Mesenteric fat pad (tissue), 1 donor: ENCODE data around the gene RANBP9. TPM values are rescaled to one million over a fixed set of nuclear protein-coding genes. Genes with fewer than 3 reads are reported as not detected.

Source experiments
- DNase-seq: peaks from one replicate; pipeline ENCODE4 v3.0.0-alpha.2; 2020; ENCODE audit warnings: low spot score
- long read RNA-seq: library from polyadenylated mRNA; unstranded; transcript quantifications from one replicate; pipeline ENCODE4 v2.0.0, GENCODE V29; 2020
- total RNA-seq: library from RNA; stranded (reverse); fragmentation: NEBNext Ultra II Directional; extraction: Animal tissue kit (Norgen Biotek cat#: 25700); gene quantifications from one replicate; pipeline ENCODE4 v1.2.1, GENCODE V29; 2021
- donor health status: DM: yes; HTN: yes; CAD: no.

RANBP9 gene
- 42.2 TPM for total RNA-seq
- long read RNA-seq, transcript RANBP9-201 (14 exons, 3,113 nt), result major isoform, 7 of 18 reads
- long read RNA-seq, partial matches to known transcripts, result 6 of 18 reads
- long read RNA-seq, other reads (novel, unspliced or antisense), result 5 of 18 reads

DNA sequence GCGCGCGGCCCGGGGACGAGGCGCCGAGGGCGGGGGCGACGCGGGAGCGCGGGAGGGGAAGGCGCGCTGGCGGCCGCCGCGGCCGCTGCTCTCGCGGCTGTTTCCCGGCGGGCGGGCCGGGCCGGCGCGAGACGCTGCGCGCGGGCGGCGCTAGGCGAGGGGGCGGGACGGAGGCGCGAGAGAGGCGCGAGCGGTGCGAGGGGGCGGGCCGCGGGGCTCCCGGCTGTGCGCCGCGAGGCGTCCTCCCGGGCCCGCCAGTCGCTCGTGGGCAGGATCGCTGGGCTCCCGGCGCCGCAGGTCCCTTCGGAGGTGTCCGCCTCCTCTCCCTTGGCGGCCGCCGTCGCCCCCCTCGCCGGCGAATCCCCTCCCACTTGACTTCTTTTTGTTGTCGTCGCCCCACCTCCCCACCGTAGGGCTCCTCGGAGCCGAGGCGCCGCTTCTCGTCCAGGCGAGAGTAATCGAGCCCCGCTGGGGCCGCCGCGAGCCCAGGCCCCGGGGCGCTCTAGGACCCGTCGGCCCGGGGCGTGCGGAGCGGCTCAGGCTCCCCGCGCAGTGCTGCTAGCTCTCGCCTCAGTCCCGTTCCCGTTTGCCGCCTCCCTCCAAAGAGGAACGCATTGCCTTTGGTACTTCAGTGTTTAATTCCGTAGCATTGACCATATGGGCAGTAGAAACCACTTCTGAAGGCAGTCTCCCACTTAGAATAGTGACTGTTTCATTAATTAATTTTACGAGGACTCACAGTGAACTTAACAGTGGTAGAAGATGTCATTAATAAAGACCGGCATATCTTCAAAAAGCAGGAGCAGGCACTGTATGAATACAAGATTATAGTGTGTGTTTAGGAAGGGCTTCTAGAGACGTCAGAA lies at the start of gene RANBP9:
Gene RANBP9, minus strand, starts transcription at position 103 of the 866 bp plus-strand sequence. CDS start 330 bp downstream, outside the sequence.
- peak; percentile 95 for DNase-seq

DNA sequence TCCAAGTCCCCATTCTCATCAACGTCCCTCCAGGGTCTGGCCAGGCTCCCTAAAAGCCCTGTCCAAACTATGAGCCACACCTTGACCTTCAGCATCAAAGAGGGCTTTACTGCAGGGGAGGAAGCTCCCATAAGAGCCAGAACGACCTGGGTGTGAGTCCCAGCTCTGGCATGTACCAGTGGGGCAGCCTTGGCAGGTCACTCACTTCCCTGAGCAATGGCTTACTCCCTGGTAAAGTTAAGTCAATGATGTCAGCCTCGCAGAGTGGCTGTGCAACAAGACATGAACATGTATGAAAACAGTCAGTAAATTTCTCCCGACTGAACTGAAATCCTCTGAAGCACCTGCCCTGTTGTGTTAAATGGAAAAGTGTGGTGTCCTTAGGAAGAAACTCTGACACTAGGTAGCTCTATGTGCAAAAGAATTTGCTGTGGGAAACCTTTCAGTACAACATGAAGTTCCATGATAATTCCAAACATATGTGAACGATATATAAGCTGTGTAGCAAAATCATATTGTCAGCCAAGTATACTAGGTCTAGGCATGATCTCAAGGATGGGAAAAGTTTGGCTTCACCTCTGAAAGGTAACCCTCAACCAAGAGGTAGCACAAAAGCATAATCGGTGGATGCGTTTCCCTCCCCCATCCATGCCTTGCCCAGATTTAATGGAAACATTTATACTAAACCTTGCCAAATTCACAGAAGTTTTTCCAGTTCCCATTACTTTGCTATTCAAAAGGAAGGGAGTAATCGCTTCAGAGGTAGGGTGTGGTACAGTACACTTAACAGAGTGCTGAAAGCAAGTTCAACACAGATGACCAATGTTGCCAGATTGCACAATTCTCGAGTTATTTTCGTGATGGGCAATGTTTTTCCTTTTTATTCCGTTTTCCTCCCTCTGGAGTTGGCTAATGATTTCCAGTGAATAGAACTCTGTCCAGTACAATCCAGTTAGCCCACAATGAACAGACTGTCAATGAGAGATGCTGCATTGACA lies 49.0 kb upstream of the RANBP9 start:
- DNase-seq, result no peak

DNA sequence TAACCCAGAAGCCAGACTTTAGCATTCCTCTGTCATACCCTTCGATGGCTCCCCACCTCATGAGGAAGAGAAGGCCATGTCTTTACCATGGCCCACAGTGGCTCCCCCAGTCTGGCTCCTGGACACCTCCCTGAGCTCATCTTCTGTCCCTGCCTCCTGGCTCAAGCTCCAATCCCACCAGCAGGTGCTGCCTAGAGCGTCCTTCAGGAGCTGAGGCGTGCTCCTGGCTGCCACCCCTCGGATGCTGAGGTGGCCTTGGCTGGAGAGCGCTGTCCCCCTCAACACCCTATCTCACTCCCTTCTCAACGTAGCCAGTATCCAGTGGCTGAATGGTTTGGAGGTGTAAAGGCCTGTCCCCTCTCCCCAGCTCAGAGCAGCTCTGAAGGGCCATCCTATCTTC lies 47.4 kb upstream of the RANBP9 start:
- no peak for DNase-seq

DNA sequence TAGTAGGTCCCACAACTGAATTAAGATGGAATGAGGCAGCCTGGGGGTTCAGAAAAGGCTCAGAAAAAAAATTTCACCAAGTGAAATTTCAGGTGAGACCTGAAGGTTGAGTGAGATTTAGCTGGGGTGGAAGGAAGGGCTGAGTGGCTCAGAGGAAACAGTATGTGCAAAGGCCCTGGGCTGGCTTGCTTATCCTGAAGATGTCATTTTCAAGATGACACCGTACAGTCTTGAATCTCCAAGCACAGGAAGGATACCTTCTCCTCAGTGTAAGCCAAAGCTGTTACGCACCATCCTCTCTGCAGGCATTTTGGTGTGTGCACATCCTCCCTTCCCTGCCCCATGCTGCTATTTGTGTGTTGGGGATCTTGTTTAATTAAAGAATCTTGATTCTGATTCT lies 43.0 kb upstream of the RANBP9 start:
- DNase-seq, result no peak

DNA sequence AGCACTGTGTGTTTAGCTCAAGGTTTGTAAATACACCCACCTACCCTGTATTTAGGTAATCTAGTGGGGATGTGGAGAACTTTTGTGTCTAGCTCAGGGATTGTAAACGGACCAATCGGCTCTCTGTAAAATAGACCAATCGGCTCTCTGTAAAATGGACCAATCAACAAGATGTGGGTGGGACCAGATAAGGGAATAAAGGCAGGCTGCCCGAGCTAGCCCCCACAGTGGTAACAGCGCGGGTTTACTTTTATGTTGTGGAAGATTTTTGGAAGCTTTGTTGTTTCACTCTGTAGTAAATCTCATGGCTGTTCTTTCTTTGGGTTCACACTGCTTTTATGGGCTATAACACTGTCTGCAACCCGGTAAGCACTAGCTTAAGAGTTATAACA lies 32.1 kb upstream of the RANBP9 start:
- no peak for DNase-seq

DNA sequence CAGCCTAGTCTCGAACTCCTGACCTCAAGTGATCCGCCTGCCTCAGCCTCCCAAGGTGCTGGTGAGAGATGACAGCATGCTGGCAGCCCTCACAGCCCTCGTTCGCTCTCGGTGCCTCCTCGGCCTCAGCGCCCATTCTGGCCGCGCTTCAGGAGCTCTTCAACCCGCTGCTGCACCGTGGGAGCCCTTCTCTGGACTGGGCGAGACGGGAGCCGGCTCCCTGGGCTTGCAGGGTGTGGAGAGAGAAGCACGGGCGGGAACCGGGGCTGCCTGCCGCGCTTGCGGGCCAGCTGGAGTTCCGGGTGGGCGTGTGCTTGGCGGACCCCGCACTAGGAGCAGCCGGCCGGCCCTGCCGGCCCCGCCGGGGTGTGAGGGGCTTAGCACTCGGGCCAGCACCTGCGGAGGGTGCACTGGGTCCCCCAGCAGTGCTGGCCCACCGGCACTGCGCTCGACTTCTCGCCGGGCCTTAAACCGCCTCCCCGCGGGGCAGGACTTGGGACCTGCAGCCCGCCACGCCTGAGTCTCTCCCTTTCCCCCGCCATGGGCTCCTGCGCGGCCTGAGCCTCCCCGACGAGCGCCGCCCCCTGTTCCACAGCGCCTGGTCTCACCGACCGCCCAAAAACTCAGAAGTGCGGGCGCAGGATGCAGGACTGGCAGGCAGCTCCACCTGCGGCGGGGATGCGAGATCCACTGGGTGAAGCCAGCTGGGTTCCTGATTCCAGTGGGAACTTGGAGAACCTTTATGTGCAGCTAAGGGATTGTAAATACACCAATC lies 31.5 kb upstream of the RANBP9 start:
- no peak for DNase-seq

DNA sequence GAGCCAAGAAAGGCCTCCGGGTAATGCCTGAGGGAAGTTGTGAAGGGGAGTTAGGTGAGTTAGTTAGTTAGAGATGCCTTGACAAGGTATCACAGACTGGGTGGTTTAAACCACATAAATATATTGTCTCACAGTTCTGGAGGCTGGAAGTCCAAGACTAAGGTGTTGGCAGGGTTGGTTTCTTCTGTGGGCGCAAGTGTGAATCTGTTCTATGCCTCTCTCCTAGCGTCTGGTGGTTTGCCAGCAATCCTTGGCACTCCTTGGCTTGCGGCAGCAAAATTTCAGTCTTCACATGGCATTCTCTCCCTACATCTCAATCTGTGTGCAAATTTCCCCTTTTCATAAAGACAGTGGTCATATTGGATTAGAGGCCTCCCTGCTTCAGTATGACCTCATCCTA lies 29.7 kb upstream of the RANBP9 start:
- no peak for DNase-seq

DNA sequence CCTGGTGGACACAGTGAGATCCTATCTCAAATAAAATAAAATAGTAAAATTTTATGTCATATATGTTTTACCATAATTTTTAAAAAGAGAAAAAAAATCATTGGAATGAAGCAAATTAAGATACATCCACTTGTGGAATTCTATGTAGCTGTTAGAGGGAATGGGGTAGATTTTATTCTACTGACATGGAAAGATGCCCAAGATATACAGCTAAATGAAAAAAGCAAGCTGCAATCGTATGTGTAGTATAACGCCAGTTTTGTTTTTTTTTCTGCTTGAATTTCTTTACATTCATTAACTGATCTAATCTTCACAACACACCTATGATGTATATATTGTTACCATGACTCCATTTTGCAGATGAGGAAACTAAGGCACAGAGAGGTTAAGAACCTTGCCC lies 23.4 kb upstream of the RANBP9 start:
- no peak for DNase-seq

DNA sequence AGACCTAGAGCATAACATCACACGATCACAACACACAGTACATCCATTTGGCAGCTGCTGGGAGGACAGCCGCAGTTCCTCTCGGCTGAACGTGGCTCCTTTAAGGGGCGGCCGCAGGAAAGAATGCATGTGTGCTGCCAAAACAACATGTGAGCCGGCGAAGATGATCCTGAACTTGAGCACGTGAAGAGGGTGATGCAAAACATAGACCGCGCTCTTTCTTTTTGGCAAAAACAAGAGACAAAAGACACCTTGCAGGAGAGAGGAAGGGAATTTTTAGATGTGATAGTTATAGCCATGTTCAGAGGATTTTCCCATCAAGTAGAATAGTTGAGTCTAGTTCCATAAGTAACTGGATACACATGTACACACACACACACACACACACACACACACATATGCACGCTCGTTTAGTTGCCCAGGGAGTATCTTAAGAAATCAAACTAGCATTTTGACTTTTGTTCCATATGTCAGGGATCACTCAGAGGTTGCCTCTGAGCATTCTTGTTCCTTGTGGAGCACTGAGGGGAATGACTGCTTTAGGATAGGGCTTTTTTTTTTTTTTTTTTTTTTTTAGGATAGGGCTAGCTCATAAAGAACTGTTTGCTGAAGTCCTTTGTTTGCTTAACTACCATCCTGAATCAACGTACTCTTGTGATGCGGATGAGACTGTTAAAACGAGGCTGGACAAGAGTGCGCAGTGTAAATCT lies 21.7 kb upstream of the RANBP9 start:
- no peak for DNase-seq

DNA sequence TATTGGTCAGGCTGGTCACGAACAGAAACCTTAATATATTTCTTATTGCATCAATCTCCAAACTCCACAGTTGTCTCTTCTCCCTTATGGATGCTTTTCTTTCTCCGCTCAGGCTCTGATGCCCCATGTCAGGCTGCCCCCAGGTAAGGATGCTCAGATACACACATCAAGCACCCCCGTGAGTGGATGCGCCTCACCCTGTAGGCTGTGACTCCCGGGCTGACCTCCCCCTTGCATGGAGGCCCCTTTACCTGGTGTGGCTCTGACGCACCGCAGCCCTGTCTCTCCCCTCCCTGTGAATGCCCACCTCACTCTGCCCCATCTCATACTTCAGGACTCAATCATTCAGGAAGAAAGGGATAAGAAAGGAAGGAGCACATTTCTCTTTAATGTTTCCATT lies 19.1 kb upstream of the RANBP9 start:
- no peak for DNase-seq

DNA sequence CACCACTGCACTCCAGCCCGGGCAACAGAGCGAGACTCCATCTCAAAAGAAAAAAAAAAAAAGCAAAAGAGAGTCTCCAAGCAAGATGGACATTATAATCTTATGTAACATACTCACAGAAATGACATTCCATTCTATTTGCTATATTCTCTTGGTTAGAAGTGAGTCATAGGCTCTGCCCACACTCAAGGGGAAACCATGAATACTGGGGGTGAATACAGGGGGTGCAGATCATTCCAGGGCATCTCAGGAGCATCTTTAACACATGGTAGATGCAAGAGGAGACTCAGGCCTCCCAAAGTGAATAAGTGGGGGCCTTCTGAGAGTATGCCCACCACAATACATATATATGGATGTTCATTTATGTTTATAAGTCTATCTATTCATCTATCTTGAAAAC lies 18.3 kb upstream of the RANBP9 start:
- DNase-seq, result no peak

DNA sequence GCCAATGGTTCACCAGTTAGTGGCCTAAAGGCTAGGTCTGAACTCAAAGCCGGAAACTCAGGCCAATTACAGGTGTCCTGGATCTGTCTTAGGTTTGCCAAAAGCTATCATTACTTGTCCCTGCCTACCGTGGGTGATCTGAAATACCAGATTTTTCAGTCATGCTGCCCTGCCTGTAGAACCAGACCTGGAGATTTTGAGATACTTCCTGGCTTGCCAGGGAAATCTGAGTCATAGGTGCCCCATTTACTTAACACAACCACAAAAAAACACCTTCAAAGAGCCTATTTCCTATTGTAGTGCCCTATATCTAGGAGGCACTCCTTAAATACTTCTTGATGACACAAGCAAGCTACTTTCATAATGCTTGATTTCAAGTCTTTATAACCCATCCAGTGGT lies 13.9 kb upstream of the RANBP9 start:
- no peak for DNase-seq

DNA sequence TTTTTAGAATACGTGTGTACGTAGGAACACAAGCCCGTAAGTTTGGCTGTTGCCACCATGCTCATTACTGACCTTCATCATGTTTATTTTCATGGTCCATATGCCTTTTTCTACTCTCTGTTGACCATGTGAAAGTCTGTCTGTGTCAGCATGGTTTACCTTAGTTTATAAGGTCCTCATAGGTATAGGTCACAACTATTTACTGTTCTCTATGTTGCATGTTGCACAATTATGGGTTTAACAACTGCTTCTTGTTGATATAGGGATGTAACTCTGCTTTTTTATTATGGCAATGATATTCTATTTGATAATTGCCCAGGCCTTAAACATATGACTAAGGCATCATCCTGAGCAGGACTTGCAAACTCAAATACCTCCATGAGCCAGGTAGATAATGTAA lies 13.4 kb upstream of the RANBP9 start:
- DNase-seq, result no peak

DNA sequence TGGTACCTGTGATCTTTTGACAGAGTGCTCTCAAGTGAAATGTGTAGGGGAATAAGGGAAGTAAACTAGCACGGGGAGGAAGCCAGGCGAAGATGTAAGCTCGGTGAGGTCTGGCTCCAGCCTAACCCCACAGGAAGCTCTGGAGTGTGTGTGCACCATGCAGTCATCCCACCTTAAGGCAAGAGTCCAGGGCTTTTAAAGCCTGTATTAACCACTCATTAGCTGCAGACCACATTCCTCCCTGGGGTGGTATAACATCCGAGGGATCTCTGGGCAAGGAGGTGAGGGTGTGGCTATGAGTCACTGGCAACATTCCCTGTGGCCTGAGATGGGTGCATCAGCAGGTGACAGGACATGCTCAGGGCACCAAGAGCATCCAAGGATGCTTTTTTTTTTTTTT lies 12.5 kb upstream of the RANBP9 start:
- no peak for DNase-seq

DNA sequence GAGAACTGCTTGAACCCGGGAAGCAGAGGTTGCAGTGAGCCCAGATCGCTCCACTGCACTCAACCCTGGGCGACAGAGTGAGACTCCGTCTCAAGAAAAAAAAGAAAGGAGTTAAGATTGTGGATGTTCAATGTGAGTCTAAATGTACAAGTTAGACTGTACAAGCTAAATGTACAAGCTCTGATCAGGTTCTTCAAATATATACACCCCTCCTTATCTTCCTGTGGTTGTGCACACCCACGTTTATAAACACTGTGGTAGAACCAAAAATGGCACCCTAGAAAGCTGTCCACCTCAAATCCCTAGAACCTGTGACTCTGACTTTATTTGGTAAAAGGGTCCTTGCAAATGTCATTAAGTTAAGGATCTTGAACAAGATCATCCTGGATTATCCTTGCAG lies 11.2 kb upstream of the RANBP9 start:
- no peak for DNase-seq

DNA sequence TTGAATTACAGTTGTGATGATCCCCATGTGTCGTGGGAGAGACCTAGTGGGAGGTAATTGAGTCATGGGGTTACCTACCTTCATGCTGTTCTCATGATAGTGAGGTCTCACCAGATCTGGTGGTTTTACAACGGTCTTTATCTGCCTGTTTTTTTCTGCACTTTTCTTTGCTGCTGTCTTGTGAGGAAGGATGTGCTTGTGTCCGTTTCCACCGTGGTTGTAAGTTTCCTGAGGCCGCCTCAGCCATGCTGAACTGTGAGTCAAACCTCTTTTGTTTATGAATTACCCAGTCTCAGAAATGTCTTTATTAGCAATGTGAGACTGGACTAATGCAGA lies 6.5 kb upstream of the RANBP9 start:
- no peak for DNase-seq

DNA sequence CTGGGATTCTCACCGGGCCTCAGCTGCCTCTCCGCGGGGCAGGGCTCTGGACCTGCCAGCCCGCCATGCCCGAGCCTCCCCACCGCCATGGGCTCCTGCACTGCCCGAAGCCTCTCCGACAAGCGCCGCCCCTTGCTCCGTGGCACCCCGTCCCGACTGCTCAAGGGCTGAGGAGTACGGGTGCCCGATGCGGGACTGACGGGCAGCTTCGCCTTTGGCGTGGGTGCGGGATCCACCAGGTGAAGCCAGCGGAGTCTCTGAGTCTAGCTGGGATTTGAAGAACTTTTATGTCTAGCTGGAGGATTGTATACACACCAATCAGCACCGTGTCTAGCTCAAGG lies 5.3 kb upstream of the RANBP9 start:
- DNase-seq, result no peak

DNA sequence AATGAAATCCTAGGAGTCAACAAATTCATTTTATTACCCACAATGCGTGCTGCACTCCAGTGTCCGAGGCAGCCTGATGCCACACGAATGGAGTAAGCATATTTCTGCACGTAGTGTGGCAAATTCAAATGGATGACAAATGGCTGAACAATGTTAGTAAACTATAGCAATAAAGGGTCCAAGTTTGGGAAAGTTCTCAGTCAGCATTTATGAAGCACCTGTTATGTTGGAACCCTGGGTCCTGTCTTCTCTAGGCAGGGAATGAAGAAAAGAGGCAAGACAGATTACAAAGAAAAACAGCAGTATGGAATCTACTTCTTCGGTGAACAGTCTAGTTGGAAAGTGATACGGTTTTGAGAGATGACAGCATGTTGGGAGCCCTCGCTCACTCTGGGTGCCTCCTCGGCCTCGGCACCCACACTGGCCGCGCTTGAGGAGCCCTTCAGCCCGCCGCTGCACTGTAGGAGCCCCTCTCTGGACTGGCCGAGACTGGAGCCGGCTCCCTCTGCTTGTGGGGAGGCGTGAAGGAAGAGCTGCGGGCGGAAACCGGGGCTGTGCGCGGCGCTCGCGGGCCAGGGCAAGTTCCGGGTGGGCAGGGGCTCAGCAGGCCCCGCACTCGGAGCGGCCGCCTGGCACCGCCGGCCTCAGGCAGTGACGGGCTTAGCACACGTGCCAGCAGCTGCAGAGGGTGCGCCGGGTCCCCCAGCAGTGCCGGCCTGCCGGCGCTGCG lies 4.8 kb upstream of the RANBP9 start:
- no peak for DNase-seq

DNA sequence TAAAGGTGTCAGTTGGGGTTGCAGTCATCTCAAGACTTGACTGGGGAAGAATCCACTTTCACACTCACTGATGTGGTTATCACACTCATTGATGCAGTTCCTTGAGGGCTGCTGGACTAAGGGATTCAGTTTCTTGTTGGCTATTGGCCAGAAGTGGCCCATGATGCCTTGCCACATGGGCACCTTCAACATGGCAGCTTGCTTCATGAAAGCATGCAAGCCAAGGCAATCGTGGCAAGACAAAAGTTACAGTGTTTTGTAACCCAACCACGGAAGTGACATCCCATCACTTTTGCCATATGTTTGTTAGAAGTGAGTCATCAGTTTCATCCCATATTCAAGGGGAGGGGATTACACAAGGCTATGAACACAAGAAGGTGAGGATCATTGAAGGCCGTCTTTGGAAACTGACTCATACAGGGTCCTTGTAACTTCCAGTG lies 3.8 kb upstream of the RANBP9 start:
- DNase-seq, result no peak

DNA sequence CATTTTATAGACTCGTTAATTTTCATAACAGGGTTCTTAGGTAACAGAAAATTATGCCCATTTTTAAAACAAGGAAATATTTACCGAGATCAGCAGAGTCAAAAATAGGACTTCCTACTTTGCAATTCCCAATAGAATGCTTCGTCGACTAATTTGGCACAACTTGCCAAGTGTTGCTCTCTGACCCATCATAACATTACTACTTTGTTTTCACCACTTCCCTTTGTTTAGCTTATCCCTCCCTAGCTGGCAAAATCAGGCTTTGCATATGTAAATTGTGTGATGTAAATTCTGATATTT lies 914 bp upstream of the RANBP9 start:
- no peak for DNase-seq
